Natural killer cell (primary cell): ENCODE data around the gene STIM2. TPM values are rescaled to one million over a fixed set of nuclear protein-coding genes. Genes with fewer than 3 reads are reported as not detected.

Experiments used
- ATAC-seq, 3 donors: fragments of 150-1000 bp in 2 of 3; fragments of 200-7000 bp in 1 of 3; cut with Tn5 transposase; 1 replicate in 1 of 3; 2 replicates in 2 of 3; pipeline ENCODE4 v1.10.0; 2021; ENCODE audit warnings: mild to moderate bottlenecking in 2 of 3, moderate library complexity in 2 of 3
- DNase-seq, 2 donors: peaks; one replicate each; pipeline versions ENCODE4 v3.0.0 to v3.0.0-alpha.2; 2013 to 2021; ENCODE audit warnings: mixed read lengths in 1 of 2
- H3K27ac ChIP-seq: one replicate; pipeline ENCODE4 v1.5.1; 2013; ENCODE audit warnings: mild to moderate bottlenecking, low read length
- H3K27me3 ChIP-seq: one replicate; pipeline ENCODE4 v1.6.1; 2013; ENCODE audit warnings: low read length; ENCODE audit not compliant: control insufficient read depth, insufficient read depth
- H3K36me3 ChIP-seq: one replicate; pipeline ENCODE4 v1.6.1; 2013; ENCODE audit warnings: low read length; ENCODE audit not compliant: control insufficient read depth, insufficient read depth
- H3K4me1 ChIP-seq: one replicate; pipeline ENCODE4 v1.6.1; 2013; ENCODE audit warnings: low read length; ENCODE audit not compliant: control insufficient read depth, insufficient read depth
- H3K4me3 ChIP-seq: one replicate; pipeline ENCODE4 v1.5.1; 2013; ENCODE audit warnings: low read length
- H3K9me3 ChIP-seq: one replicate; pipeline ENCODE4 v1.6.1; 2013; ENCODE audit warnings: low read length; ENCODE audit not compliant: control insufficient read depth, insufficient read depth
- H3K27ac Mint-ChIP-seq, 2 donors: one replicate each; pipeline ENCODE4 v1.8.0; 2022; ENCODE audit warnings: mild to moderate bottlenecking in 2 of 2, mixed read lengths in 2 of 2, moderate library complexity in 1 of 2
- H3K27me3 Mint-ChIP-seq, 2 donors: one replicate each; pipeline ENCODE4 v1.8.0; 2022; ENCODE audit warnings: low read depth in 2 of 2, mixed read lengths in 2 of 2
- H3K36me3 Mint-ChIP-seq: one replicate; pipeline ENCODE4 v1.8.0; 2022; ENCODE audit warnings: mixed read lengths
- H3K4me1 Mint-ChIP-seq, 2 donors: one replicate each; pipeline ENCODE4 v1.8.0; 2022; ENCODE audit warnings: mixed read lengths in 2 of 2
- H3K4me3 Mint-ChIP-seq: one replicate; pipeline ENCODE4 v1.8.0; 2022; ENCODE audit warnings: mild to moderate bottlenecking, moderate library complexity, mixed read lengths
- H3K9me3 Mint-ChIP-seq, 2 donors: one replicate each; pipeline ENCODE4 v1.8.0; 2022; ENCODE audit warnings: mixed read lengths in 2 of 2
- WGBS: methylation state at CpG from one replicate; pipeline ENCODE4 v1.1.7; 2013; ENCODE audit warnings: missing lambda C conversion rate; ENCODE audit not compliant: insufficient coverage; 5-methylcytosine and 5-hydroxymethylcytosine counted together
- intact Hi-C: fragments of 100-400 bp; cut with micrococcal nuclease; formaldehyde crosslinking; loops from one replicate; pipeline ENCODE4 v1.14.2; 2022
- total RNA-seq, 4 donors: library from RNA; stranded (reverse); fragments of 120-200 nt in 1 of 4; gene quantifications; one replicate each; pipeline versions ENCODE4 v1.2.3 to v1.2.4, GENCODE V29; 2013 to 2022
- TF ChIP-seq, protein P1 (sequence below): fragments of 200-600 bp; IDR thresholded peaks from one replicate; pipeline ENCODE4 v1.8.0; 2022; ENCODE audit warnings: antibody characterized with exemption

STIM2 gene
- total RNA-seq, 3 donors from 2014 or later (not counting 1 experiment from before 2014, with no cell fraction given) = 98.3 to 104 (median 100) TPM

- Mint-ChIP-seq H3K9me3 (no peaks in the 10 kb centered on the region), H3K4me3 (no peak overlapping the region), H3K4me1 (peaks cover 18% of the 10 kb centered on the region in 2 donors), H3K27ac (no peak overlapping the region), H3K27me3 (no peaks in the 10 kb centered on the region), H3K36me3 (peaks cover 5% of the 10 kb centered on the region)
- intact Hi-C loops = no loop called here
- TF ChIP-seq, protein P1, sequence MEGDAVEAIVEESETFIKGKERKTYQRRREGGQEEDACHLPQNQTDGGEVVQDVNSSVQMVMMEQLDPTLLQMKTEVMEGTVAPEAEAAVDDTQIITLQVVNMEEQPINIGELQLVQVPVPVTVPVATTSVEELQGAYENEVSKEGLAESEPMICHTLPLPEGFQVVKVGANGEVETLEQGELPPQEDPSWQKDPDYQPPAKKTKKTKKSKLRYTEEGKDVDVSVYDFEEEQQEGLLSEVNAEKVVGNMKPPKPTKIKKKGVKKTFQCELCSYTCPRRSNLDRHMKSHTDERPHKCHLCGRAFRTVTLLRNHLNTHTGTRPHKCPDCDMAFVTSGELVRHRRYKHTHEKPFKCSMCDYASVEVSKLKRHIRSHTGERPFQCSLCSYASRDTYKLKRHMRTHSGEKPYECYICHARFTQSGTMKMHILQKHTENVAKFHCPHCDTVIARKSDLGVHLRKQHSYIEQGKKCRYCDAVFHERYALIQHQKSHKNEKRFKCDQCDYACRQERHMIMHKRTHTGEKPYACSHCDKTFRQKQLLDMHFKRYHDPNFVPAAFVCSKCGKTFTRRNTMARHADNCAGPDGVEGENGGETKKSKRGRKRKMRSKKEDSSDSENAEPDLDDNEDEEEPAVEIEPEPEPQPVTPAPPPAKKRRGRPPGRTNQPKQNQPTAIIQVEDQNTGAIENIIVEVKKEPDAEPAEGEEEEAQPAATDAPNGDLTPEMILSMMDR = no peak
- no peak overlapping the region for H3K27ac ChIP-seq
- no peak overlapping the region for H3K4me3 ChIP-seq
- DNase-seq (no peak), ATAC-seq (no peak)
- peaks cover 3% of the 10 kb centered on the region for H3K4me1 ChIP-seq
- no peaks in the 10 kb centered on the region for H3K9me3 ChIP-seq
- WGBS = 92% methylated on average over 3 of the region's 4 CpGs
- peaks cover 25% of the 10 kb centered on the region for H3K36me3 ChIP-seq
- no peaks in the 10 kb centered on the region for H3K27me3 ChIP-seq
Observed at GRCh38 chr4:27008679-27009078, 148.0 kb downstream of the STIM2 start.

DNA sequence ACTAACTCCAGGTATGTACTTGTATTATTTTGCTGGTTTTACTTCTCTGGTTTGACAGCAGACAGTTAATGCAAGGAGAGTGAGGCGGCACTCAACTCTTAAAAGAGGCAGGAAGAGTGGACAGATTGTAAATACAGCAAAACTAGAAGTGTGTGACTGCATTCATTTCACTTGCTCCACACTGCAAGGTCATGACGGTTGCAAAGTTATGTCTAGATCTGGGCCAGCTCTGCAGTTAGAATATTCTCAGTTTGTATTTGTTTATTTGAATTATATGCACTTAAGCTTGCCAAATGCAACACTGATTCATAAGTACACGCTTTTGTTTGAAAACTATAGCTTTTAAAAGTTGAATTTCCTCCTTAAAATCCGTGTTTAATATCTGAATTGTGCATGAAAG lies 148.9 kb downstream of the STIM2 start:
- ATAC-seq = no peak
- Histone ChIP-seq H3K9me3 (no peaks in the 10 kb centered on the region), H3K27me3 (no peaks in the 10 kb centered on the region), H3K27ac (no peak overlapping the region), H3K36me3 (peaks cover 23% of the 10 kb centered on the region), H3K4me3 (no peak overlapping the region), H3K4me1 (peaks cover 2% of the 10 kb centered on the region)
- Mint-ChIP-seq H3K36me3 (no peaks in the 10 kb centered on the region), H3K27me3 (no peaks in the 10 kb centered on the region), H3K9me3 (no peaks in the 10 kb centered on the region), H3K4me1 (peaks cover 9 to 10% of the 10 kb centered on the region in 2 donors), H3K4me3 (no peak overlapping the region), H3K27ac (peak overlapping the region in 1 of 2 donors; percentile 14)
- no peak for DNase-seq
- 83% methylated on average over 4 of the region's 4 CpGs for WGBS
- TF ChIP-seq, protein P1 = no peak
- intact Hi-C loops = no loop called here

DNA sequence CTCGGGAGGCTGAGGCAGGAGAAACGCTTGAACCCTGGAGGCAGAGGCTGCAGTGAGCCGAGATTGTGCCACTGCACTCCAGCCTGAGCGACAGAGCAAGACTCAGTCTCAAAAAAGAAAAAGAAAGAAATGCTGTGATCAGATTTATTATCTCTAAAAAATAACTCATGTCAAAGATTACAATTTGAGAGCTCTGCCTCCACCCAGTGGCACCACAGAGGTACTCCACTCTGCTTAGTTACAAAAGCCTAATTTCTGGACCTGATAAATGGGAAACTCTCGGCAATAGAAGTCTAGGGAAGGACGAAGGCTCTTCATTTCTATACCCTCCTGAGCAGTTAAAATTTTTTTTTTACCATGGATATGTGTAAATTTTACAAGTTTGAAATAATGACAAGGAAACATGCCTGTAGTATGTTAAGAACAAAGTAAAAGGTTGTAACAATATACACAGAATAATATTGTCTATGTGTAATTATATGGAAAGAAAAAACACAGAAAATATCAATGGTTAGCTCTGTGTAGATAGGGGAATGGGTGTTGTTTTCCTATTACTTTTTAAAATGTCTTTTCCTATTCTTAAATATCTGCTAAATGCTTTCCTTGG lies 149.8 kb downstream of the STIM2 start:
- Mint-ChIP-seq H3K27ac (peak overlapping the region; percentile 27 to 43), H3K9me3 (no peaks in the 10 kb centered on the region), H3K36me3 (no peaks in the 10 kb centered on the region), H3K4me3 (no peak overlapping the region), H3K4me1 (peaks cover 16 to 18% of the 10 kb centered on the region in 2 donors), H3K27me3 (no peaks in the 10 kb centered on the region)
- TF ChIP-seq, protein P1 = peak; percentile 98
- Histone ChIP-seq H3K9me3 (no peaks in the 10 kb centered on the region), H3K27ac (no peak overlapping the region), H3K4me1 (peaks cover 2% of the 10 kb centered on the region), H3K4me3 (no peak overlapping the region), H3K27me3 (no peaks in the 10 kb centered on the region), H3K36me3 (peaks cover 19% of the 10 kb centered on the region)
- WGBS = 64% methylated on average over 4 of the region's 6 CpGs
- ATAC-seq = peak; percentile 76 to 92 (median 88)
- intact Hi-C loops = loop anchor here (1.0 to 10.0 kb wide), 3 partner anchors 222 to 551 kb away; no protein-coding TSS in a partner anchor
- DNase-seq = peak; percentile 47 to 79

DNA sequence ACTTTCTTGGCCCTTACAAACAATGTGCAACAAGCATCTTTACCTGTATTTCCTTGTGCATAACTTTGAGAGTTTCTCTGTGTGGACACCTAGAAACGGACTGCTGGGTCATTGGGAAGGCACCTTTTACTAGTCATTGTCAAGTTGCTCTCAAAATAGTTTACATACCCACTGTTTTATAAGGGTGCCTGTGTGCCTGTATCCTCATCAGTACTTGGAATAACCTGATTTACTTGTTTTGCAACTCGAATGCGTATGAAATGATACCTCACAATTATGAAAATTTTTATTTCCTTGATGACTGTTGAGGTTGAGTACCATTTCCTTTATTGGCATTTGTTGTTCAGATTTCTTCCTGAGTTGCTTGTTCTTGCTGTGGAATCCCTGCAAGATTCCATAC lies 150.8 kb downstream of the STIM2 start:
- intact Hi-C loops = loop anchor here (10.0 kb wide), 1 partner anchor 287 kb away; no protein-coding TSS in a partner anchor
- Histone ChIP-seq H3K27ac (no peak overlapping the region), H3K4me3 (no peak overlapping the region), H3K4me1 (peaks cover 2% of the 10 kb centered on the region), H3K9me3 (no peaks in the 10 kb centered on the region), H3K27me3 (no peaks in the 10 kb centered on the region), H3K36me3 (peaks cover 19% of the 10 kb centered on the region)
- WGBS = 100% methylated on average over 3 of the region's 3 CpGs
- Mint-ChIP-seq H3K27ac (peak overlapping the region; percentile 12 to 21), H3K36me3 (no peaks in the 10 kb centered on the region), H3K27me3 (no peaks in the 10 kb centered on the region), H3K4me1 (peaks cover 24 to 28% of the 10 kb centered on the region in 2 donors), H3K9me3 (peaks cover 0 to 3% of the 10 kb centered on the region in 2 donors), H3K4me3 (no peak overlapping the region)
- ATAC-seq = no peak
- no peak for DNase-seq
- TF ChIP-seq, protein P1 = no peak
